Measurements from ENCODE around the gene GRIFIN.

The GRIFIN gene

DNA sequence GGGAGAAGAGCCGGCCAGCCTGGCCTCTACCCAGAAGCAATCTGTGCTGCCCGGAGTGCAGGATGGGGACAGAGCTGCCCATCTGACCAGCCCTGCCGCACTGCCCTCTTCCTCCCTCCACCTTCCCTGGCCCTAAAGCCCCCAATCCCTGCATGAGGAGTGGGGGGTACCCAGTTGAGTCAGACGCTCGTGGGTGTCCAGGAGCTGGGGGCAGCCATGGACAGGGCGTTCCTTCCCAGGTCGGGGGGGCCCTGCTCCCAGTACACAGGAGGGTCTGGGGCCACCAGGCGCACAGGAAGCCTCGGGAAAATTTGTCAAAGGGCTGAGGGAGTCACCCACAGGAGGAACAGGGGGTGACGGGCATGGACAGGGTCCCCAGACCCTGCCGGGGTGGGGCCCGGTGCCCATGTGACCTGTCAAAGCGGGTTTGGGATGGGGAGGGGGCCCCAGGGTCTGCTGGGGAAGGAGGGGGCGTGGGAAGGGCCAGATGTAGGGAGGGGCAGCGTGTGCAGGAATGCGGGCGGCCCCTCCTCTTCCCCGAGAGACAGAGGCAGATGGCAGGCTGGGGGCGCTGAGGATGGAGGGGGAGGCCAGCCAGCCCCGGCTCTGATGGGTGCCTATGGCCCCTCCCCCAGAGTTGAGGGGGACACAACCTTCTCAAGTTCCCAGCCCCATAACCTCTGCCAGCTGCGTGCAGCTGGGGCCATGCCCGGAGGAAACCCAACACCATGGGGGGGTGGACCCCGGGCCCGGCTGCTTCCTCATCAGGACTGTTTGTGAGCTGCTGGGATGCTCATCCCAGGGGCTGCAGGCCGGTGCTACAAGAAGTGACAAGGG lies 21.5 kb upstream of the GRIFIN start:
- DNase-seq = no peak

DNA sequence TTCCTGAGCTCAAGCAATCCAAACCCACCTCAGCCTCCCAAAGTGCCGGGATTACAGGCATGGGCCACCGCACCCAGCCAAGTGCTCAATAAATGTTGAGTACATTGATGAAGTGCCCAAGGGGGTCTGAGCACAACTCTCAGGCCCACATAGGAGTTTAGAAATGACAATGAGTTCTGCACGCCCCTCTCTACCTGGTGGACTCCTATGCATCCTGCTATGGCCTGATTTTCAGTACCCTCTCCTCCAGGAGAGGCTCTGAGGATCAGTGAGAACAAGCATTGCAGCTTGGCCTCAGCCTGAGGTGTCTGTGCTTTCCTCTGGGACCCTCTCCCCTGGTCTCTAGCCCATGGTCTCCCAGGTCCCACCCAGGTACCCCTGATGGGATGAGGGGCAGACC lies 20.9 kb upstream of the GRIFIN start:
- no peak for DNase-seq

DNA sequence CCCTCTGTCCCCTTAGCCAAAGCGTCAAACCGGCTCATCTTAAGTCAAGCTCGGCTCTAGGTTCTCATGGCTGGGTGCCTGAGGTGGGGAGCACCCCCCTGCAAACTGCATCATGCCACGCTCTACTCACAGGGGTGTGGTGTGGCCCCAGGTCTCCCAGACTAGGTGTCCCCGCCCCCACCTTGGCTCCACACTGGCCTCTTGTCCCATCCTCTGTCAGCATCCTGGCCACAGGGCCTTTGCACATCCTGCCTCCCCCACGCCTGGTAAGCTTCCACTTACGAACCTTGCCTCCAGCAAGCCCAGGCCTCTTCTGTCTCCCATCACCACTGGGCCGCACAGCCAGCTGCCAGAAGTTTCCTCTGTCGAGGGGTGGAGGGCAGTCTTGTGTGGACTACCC lies 20.2 kb upstream of the GRIFIN start:
- DNase-seq = no peak

DNA sequence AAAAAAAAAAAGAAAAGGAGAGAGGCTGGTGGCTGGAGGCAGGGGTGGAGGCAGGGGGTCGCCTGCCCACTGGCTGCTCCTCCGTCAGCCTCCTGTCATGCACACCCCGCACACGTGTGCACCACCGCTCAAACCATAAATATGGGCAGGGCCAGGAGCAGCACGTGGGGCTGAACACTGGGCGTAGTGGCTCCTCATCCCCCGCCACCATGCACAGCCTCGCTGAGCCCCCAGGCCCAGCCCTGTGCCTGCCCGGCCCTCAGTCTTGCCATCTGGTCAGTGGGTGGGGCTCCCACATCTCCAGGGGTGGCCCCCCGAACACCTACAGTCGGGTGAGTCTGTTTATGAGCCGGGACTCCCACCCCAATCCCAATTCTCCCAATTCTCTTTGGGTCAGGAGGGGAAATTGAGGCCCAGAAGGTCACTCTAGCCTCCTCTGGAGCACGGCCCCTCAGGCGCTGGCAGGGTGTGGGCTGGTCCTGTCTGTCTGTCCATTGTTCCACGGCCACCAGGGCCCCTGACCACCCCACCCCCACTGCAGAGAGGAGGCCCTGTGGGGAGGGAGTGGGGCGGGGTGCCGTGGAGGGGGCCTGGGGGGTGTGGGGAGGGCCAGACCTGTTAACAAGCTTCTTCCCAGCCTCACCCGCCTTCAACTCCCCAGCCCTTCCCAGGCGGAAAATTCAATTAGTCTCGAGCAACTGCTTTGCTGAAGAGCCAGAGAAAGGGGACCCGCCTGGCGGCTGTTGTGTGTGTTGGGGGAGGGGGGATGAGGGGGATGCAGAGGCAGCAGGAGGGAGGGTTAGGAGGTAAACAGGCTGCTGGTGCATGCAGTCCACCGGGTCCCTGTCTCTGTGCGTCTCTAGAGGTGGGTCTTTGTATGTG lies 19.5 kb upstream of the GRIFIN start:
- DNase-seq = no peak

DNA sequence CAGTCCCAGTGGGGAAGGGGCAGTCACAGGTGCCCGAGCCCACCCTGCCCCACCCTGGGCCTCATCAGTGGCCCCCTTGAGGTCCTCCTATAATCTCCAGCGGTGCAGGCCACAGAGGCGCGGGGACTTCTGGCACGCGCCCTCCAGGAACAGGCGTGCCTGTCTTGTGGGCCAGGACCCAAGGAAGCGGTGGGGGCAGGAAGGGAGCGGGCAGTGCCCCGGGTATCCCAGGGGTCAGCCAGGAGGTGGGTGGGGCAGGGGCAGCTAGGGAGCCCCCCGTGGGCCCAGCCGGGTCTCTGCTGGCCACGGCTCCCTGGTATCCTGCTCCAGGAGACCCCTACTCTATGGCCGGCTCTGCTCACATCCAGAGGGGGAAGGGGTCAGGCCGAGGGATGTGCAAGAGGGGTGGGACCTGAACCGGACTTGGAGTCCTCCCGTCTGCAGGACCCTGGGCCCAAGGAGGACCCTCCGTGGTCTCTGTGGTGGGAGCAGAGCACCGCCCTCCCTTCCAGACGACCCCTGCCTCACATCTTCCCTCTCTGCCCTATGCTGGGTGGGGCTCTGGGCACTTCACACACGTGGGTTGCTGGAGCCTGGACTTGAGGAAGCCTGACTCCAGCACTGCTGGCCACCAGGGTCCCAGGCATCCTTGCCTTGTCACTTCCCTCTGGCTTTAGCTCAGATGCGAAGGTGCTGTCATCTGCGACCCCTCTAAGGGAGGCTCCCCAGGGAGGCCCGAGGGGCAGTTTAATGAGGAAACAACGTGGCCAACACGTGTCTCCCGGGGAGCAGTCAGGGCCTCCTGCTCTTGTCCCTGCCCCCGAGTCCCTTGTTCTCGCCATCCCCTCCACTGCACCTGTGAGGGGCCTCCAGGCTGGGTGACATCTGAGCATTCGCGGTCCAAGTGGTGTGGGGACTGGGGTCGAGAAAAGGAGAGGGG lies 18.3 kb upstream of the GRIFIN start:
- no peak for DNase-seq

DNA sequence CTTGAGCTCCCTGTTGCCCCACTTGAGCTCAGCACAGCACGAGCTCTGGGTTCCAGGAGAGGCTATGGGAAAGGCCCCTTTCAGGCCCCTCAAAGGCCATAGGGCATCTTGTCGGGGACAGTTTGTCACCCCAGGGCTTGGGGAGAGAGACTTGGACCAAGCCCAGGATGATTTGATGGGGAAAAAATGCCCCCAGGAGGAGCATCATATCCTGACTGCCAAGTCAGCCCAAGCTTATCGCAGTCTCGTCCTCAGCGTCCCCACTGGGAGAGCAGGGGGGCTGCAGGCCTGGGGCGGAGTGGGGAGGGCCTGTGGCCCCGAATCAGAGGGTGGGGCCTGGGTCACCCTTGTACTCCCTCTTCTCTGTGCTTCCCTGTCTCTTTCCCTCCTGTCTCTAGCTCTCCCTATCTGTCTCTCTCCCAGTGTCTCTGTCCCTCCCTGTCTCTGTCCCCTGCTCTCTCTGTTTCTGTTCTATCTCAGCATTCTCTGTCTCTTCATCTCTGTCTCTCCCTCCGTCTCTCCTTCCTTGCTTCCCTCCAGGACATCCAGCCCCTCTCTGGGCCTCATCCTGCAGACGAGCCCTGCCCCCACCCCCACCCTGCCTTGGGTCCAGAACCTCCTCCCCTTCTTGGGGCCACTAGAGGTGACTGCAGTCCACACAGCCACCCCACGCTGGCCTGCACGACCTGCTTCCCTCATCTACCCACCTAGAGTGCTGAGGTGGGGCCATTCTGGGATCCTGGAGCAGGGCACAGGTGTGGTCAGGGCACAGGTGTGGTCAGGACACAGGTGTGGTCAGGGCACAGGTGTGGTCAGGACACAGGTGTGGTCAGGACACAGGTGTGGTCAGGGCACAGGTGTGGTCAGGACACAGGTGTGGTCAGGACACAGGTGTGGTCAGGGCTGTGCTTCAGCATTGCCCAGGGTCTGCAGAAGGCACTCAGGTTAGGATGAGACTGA lies 17.3 kb upstream of the GRIFIN start:
- no peak for DNase-seq

DNA sequence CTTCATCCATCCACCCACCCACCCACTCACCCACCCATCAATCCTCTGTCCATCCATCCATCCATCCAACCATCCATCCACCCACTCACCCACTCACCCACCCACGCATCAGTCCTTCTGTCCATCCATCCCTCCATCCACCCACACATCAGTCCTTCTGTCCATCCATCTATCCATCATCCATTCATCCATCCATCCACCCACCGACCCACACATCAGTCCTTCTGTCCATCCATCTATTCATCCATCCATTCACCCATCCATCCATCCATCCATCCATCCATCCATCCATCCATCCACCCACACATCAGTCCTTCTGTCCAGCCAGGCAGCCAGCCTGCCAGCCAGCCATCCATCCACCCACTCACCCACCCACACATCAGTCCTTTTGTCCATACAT lies 15.8 kb upstream of the GRIFIN start:
- DNase-seq = no peak

DNA sequence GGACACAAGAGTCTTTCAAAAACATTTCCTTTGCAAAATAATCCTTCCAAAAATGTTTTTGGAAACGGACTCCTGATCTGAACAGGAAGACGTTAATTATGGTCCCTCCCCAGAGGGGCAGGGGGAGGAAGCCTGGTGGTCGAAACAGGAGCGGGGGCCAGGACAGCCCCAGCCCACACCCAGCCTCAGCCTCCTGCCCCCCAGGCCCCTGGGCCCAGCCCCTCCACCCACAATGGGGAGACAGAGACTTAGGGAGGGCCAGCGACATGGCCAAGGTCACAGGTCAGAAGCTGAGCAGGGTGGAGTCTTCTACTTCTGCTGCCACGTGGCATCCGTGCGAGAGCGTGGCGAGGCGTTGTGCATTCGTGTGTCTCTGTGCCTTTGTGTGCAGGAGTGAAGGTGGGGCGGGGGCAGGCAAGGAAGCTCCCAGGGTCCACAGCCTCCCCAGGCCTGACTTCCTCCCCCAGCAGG lies 14.0 kb upstream of the GRIFIN start:
- no peak for DNase-seq

DNA sequence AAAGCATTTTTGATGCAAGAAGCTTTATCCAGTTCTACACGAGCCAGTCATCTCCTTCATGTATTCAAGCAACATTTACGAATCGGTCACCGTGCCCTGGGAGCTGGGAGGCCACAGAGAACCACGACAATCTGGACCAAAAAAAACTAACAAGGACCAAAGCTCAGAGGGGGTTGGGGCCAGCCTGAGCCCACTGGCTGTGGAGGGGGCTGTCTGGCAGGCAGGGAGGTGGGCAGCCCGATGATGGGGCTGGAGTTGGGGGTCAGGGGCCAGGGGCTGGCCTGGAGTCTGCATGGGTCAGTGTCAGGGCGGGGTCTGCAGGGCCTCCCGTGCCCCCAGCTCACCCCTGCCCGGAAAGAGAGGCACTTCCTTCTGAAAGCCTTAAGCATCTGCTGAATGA lies 12.5 kb upstream of the GRIFIN start:
- DNase-seq = no peak

DNA sequence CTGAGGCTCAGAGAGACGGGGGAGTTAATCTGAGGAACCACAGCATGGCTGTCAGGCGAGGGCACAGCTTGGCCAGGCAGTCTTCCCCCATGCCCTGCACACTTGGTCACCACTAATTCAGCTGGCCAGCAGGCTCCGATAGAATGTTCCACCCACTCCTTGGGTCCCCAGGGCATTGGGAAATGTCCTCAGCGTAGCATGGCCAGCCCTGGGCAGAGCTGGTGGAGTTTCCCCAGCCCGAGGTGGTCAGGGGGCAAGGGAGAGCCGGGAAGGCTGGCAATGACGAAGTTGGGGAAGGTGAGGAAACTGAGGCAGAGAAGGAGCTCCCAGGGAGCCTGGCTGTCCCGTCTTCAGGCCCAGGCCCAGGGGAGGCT lies 12.1 kb upstream of the GRIFIN start:
- DNase-seq = no peak

DNA sequence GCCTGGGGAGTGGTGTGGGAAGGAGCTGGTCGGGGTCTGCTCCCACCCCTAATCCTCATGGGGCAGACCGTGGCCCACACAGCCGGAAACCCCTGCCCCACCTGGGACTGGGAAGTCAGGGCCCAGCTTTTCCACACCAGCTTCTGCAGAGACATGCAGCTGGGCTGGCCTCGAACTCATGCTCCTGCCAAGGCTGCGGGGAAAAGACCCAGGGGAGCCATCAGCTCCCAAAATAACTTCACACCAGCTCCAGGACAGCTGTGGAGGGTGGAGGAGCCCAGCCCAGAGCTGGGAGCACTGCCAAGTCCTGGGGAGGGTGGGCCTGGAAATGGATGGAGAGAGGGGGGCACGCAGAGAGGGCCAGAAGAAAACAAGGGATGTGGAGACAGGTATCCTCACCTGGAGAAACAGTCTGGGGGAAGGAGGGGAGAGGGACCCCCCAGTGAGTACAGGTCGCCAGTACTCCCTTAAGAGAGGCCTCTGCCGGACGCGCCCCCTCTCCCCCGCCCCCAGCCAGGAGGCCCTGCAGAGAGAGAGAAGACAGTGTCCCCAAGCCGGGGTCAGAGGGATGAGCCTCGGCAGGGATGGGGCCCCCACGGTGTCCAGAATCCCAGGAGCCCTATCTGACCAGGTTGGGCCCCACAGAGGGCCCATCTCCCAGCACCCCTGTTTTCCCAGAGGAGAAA lies 11.5 kb upstream of the GRIFIN start:
- DNase-seq = no peak

DNA sequence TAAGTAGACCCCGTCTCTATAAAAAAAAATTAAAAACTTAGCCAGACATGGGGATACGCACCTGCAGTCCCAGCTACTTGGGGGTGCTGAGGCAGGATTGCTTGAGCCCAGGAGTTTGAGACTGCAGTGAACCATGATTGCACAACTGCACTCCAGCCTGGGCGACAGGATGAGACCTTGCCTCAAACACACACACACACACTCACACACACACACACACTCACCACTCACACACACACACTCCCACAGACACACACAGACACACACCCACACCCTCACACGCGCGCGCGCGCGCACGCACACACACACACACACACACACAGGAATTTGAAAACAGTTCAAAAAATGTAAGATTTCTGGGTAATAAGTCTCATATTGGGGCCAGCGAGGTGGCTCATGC lies 8.7 kb upstream of the GRIFIN start:
- no peak for DNase-seq

DNA sequence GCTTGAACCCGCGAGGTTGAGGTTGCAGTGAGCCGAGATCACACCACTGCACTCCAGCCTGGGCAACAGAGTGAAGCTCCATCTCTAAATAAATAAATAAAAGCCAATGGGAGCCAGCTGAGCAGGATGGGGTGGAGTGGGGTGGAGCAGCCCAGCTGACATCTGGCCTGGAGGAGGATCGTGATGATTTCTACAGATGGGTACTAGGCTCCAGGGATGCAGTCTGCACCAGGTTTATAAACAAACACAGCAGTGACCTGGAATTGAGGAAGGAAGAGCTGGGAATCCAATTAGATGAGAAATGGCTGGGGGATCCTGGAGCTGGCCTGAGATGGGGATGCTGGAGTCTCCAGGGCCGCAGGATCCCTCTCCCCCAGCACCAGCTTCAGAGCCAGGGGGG lies 7.3 kb upstream of the GRIFIN start:
- no peak for DNase-seq

DNA sequence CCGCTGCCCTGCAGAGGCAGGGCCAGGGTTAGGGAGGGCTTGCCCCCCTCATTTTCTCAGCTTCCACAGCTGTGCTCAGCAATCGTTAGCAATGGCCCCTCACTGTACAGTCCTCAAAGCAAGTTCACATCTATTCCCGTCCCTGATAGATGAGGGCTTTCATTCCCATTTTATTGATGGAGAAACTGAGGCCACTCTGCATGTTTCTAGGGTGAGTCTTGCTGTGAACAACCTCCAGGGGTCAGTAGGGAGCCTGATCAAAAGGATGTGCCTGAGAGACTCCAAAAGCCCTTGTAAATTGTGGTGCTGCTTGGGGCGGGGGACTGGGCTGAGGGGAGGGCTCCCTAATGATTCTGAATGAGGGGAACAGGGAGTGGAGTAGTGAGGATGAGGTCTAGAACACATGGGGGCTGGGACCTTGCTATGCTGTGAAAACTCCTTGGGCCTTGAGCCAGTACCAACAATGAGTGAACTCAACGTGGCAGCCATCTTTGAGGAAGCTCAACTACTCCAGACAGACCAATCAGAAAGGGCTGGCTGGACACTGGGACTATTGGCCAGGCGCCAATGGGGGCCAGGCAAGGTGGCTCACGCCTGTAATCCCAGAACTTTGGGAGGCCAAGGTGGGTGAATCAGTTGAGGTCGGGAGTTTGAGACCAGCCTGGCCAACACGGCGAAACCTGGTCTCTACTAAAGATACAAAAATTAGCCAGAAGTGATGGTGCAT lies 6.7 kb upstream of the GRIFIN start:
- DNase-seq = no peak

DNA sequence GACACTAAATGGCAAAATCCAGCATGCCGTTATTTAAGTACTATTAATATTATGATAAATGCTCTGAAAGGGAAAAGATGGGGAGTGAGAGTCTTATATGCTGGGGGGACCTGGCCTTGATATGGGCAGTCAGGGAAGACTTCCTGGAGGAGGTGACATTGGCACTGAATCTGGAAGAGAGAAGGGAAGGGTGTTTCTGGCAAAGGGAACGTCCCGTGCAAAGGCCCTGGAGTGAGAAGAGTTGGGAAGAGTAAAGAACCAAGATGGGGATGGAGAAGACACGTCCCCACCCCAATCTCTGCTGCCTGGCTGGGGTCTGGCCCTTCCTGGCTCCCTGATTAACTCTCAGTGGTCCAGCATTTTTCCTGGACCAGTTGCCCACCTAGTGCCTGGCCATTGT lies 5.0 kb upstream of the GRIFIN start:
- DNase-seq = no peak

DNA sequence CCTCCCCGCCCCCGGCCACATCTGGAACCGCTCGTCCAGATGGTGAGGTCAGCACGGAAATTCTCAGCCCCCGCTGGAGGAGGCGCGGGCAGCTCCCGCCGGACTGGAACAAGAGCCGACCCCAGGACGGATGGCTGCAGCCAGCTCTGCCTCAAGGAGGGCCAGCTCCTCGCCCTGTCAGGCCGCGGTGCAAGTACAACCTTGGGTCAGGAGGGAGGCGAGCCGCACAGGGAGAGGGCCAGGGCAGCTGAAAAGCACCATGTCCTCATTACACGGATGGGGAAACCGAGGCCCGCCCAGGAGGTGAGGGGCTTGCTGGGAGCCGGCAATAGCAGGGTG lies 3.8 kb upstream of the GRIFIN start:
- no peak for DNase-seq

DNA sequence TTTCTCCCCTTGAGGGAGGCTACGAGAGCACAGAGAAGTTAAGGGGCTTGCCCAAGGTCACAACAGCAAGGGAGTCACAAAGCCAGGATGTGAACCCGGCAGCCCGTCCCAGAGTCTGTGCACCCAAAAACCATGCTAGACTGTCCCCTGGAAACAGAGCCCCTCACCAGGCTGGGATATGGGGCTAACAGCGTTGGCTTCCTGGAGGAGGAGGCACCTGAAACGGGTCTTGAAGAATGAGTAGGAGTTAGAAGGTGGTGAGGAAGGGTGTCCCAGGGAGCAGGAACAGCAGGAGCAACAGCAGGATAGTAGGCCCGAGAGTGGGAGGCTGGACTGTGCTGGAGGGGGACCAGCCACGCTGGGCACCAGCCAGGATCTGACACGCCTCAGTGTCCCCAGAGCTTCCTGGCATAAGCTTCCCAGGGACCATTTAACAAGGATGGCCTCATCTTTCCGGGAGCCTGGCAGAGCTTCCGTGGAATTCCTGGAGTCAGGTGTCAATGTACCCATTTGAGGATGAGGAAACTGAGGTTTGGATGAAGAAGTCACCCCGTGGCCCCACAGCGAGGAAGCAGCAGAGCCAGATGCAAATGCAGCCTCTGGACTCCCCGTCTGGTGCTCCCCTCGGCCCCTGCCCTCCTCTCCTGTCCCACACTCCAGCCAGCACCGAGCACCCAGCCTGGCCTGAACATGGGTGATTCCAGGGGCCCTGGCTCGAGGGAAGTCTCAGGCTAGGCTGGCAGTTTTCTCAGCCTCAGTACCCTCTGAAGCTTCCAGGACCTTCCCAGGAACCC lies 3.3 kb upstream of the GRIFIN start:
- DNase-seq = no peak

DNA sequence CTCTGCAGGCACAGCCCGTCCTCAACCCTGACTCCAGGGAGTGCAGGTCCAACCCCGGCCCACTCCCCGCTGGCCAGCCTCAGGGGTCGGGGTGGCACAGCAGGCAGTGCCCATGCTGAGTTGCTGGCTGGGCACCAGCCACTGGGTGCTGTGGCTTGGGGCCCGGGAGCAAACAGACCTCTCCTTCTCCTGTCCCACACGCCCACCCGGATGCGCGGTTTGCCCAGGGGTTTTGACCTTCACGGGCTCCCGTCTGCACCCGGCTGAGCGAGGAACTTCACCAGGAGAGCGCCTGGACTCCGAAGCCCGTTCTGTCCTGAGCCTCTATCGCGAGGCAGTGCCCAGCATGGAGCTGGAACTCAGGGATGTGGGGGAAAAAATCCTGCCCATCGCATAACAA lies 2.6 kb upstream of the GRIFIN start:
- DNase-seq = no peak

DNA sequence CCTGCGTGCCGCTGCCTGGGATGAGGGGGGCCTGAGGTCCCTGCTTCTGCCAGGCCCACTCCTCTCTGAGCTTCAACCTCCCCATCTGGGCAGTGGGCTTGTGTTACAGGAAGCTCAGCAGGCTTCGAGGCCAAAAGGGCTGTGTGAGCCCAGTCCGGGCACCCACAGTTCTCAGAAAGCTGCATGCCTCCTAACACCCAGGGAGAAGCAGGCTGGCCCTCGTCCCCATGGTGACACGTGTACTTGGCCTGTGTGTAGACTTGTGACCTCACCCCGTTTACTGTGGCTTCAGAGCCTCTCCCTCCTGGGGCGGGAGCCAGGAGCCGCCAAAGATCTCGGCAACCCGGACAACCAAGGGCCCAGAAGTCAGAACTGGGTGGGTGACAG lies 2.2 kb upstream of the GRIFIN start:
- no peak for DNase-seq

Data from activated CD8-positive, alpha-beta memory T cell treated with anti-CD3 and anti-CD28 coated beads, Interleukin-2, amount 50 U/mL, for 48 hours (primary cell).